OCI-LY3 (cell line): ENCODE data around the gene CARD11.

ENCODE experiments used
- H2AFZ ChIP-seq: fragments of 200-600, 300-600 bp; shearing (Covaris generic); 2 replicates; pipeline ENCODE4 v1.6.0; 2014; ENCODE audit warnings: antibody characterized with exemption, low read depth, low read length
- H3K27ac ChIP-seq: fragments of 200-600, 300-600 bp; sonication (generic); 2 replicates; pipeline ENCODE4 v1.5.1; 2014; ENCODE audit warnings: mild to moderate bottlenecking, low read length, moderate library complexity, mixed read lengths
- H3K27me3 ChIP-seq: fragments of 200-600, 300-600 bp; sonication (generic); 2 replicates; pipeline ENCODE4 v1.6.1; 2014; ENCODE audit warnings: low read depth, low read length, mixed read lengths
- H3K36me3 ChIP-seq: fragments of 200-600, 300-600 bp; sonication (generic); replicated peaks from 2 replicates; pipeline ENCODE3; 2014; ENCODE audit warnings: low read depth, low read length, mixed read lengths
- H3K4me1 ChIP-seq: fragments of 300-600, 200-600 bp; sonication (generic); 2 replicates; pipeline ENCODE4 v1.6.1; 2014; ENCODE audit warnings: low read length, mixed read lengths
- H3K4me2 ChIP-seq: fragments of 200-600, 300-600 bp; sonication (generic); 2 replicates; pipeline ENCODE4 v1.6.1; 2014; ENCODE audit warnings: low read length, mixed read lengths
- H3K4me3 ChIP-seq: fragments of 300-600, 200-600 bp; sonication (generic); 2 replicates; pipeline ENCODE4 v1.5.1; 2014; ENCODE audit warnings: antibody characterized with exemption, mild to moderate bottlenecking, low read length, moderate library complexity
- H3K79me2 ChIP-seq: fragments of 300-600, 200-600 bp; shearing (Covaris generic); 2 replicates; pipeline ENCODE4 v1.6.1; 2014; ENCODE audit warnings: mild to moderate bottlenecking, low read length, mixed read lengths
- H3K9ac ChIP-seq: fragments of 300-600, 200-600 bp; shearing (Covaris generic); 2 replicates; pipeline ENCODE4 v1.6.0; 2014; ENCODE audit warnings: mild to moderate bottlenecking, low read length, moderate library complexity
- H3K9me3 ChIP-seq: fragments of 200-600, 300-600 bp; shearing (Covaris generic); 2 replicates; pipeline ENCODE4 v1.6.1; 2014; ENCODE audit warnings: low read length, mixed read lengths; ENCODE audit not compliant: insufficient read depth
- H4K20me1 ChIP-seq: fragments of 200-600, 300-600 bp; sonication (generic); 2 replicates; pipeline ENCODE4 v1.6.1; 2016; ENCODE audit warnings: low read length, mixed read lengths; ENCODE audit not compliant: insufficient read depth
- CTCF ChIP-seq: fragments of 200-600, 300-600 bp; sonication (generic); IDR thresholded peaks from 2 replicates; pipeline ENCODE4 v1.5.1; 2014; ENCODE audit warnings: antibody characterized with exemption, low read length, low read depth
- EZH2phosphoT487 ChIP-seq: fragments of 200-600 bp; shearing (Covaris generic); IDR thresholded peaks from 2 replicates; pipeline ENCODE4 v1.6.1; 2018; ENCODE audit warnings: antibody characterized with exemption, mixed run types, low read depth

CARD11 gene

GRCh38 chr7:2932402-2933251 lies 111.0 kb downstream of the CARD11 start:
- H3K4me1 ChIP-seq: no peaks in the 10 kb centered on the region
- no peaks in the 10 kb centered on the region for H3K27me3 ChIP-seq
- TF ChIP-seq EZH2phosphoT487 (no peak), CTCF (no peak)

DNA sequence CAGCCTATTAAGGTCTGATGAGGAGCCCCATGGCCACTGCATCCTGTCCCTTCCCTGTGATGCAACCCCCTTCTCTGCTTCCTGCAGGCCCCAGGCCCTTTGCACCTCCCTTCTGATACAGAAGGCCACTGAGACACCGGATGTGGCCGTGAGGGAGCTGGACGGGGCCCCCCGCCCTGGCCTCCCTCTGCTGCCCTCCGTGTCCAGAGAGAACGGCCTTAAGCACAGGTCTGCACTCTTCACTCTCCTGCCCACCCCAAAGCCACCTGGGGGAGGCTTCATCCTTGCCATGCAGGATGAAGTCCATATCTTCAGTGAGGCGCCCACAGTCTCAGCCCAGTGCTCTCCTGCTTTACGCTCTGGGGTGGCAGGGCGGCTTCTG lies 112.6 kb downstream of the CARD11 start:
- Histone ChIP-seq H3K4me2 (no peak overlapping the region), H3K79me2 (no peaks in the 10 kb centered on the region), H3K36me3 (peaks cover 16% of the 10 kb centered on the region), H3K4me3 (no peak overlapping the region), H4K20me1 (no peaks in the 10 kb centered on the region), H3K27me3 (no peaks in the 10 kb centered on the region), H3K4me1 (no peaks in the 10 kb centered on the region), H2AFZ (no peak overlapping the region), H3K9me3 (no peaks in the 10 kb centered on the region), H3K9ac (no peak overlapping the region), H3K27ac (no peak overlapping the region)
- TF ChIP-seq EZH2phosphoT487 (no peak), CTCF (no peak)

More at GRCh38 chr7:2932402-2933251, 111.0 kb downstream of the CARD11 start:
- Histone ChIP-seq H3K36me3 (peaks cover 13% of the 10 kb centered on the region), H3K4me2 (no peak overlapping the region), H4K20me1 (no peaks in the 10 kb centered on the region), H3K9ac (no peak overlapping the region), H3K79me2 (no peaks in the 10 kb centered on the region), H2AFZ (no peak overlapping the region), H3K27ac (no peak overlapping the region), H3K9me3 (no peaks in the 10 kb centered on the region), H3K4me3 (no peak overlapping the region)

- no peaks in the 10 kb centered on the region for H3K27me3 ChIP-seq
- H3K36me3 ChIP-seq: peaks cover 16% of the 10 kb centered on the region
- no peaks in the 10 kb centered on the region for H3K4me1 ChIP-seq
- no peaks in the 10 kb centered on the region for H3K79me2 ChIP-seq
- no peak overlapping the region for H3K27ac ChIP-seq
- no peak overlapping the region for H3K9ac ChIP-seq
- TF ChIP-seq CTCF (no peak), EZH2phosphoT487 (no peak)
- no peak overlapping the region for H3K4me2 ChIP-seq
- no peaks in the 10 kb centered on the region for H4K20me1 ChIP-seq
- H2AFZ ChIP-seq: no peak overlapping the region
- H3K9me3 ChIP-seq: no peaks in the 10 kb centered on the region
- H3K4me3 ChIP-seq: no peak overlapping the region
These were observed 113.2 kb downstream of the CARD11 start for GRCh38 chr7:2930310-2931033.
